Inflammatory macrophage treated with lipopolysaccharide for 1 hour (primary cell): ENCODE data around the gene PNMA5.
A peak's percentile ranks its signal among the peaks of the same experiment; 100 is the strongest.

Experiments used
- DNase-seq, 2 donors: peaks; one replicate each; pipeline ENCODE4 v3.0.0-alpha.2; 2020 to 2022

Gene PNMA5

DNA sequence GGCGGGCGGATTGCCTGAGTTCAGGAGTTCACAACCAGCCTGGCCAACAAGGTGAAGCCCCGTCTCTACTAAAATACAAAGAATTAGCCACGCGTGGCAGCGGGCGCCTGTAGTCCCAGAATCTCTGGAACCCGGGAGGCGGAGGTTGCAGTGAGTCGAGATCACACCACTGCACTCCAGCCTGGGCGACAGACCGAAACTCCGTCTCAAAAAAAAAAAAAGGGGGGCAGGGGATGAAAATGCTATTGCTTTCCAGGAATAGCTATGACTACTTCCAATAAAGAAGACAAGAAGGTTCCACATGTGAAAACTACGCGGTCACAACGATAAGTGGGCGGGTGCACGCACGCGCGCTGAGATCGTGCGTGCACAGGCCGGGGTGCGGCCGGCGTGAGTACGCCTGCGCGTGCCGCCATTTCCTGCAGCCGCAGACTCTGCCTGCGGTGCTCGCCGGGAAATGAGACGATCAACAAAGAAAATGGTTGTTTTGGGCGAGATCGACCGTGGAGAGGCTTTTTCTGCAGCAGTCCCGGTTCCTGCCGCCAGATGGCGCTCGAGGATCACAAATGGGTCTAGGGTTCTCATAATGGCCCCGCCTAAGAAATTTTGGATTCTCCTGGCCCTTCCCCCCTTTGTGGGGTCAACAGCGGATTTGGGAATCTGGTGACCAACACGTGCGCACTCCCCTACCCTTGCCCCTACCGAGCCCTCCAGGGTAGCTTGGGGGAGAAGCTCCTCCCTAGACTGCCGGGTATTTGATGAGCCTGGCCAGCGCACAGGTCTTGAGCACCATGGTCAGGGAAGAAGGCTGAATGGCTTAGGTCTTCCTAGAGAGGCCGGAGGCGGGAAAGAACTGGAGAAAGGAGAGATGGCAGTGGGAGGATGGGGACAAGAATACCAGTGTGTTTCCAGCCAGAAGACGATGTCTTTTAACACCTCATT is 35.1 kb downstream of the PNMA5 start:
- DNase-seq = peak; percentile 81 to 94

DNA sequence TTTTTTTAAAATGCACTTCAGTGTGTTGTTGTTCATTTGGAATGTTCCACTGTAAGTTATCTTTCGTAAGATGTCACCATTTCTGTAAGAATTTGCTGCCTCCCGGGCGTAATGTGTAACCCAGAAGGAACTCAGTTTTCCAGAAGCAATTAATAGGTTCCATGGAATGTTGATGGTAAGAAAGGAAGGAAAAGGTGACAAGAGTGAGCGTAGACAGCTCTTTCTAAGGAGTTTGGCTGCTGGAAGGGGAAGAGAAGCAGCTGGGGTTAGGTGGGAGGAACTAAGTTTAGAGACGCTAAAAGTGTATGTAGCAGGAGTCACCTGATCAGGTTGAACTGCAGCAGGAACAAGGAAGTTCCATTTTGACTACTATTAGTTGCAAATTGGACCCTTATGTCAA is 35.9 kb downstream of the PNMA5 start:
- peak; percentile 6 to 41 for DNase-seq

DNA sequence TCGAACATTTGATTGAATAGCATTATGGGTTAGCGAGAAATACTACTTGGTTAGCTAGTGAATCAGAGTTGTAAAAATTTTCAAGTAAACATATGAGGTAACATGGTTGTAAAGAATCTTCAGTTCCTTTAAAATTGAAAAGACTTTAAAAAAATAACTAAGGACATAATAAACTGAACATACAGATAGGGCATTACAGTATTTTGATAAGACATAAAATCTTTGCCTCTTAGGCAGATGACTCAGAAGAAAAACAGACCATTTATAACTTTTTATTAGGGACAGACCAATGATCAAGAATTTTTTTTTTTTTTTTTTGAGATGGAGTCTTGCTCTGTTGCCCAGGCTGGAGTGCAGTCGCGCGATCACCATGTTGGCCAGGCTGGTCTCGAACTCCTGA is 43.1 kb downstream of the PNMA5 start:
- DNase-seq = no peak

DNA sequence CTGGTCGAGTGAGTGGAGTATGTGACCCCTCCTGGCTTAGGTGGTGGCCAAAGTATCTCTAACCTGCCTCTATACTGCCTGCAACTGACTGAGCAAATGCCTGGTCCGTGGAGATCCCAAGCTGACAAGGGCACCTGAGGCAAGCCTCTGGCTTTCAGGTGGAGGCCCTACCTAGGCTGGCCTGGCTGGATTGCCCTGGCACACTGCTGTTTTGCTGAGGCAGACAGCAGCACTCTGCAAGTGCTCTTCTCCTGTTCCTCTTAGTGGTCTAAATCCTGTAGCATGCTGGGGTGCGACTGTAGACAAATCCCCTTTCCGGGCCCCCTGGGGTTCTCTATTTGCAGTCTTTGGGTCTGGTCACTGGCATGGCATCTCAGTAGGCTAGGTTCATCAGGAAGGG is 44.8 kb downstream of the PNMA5 start:
- no peak for DNase-seq

DNA sequence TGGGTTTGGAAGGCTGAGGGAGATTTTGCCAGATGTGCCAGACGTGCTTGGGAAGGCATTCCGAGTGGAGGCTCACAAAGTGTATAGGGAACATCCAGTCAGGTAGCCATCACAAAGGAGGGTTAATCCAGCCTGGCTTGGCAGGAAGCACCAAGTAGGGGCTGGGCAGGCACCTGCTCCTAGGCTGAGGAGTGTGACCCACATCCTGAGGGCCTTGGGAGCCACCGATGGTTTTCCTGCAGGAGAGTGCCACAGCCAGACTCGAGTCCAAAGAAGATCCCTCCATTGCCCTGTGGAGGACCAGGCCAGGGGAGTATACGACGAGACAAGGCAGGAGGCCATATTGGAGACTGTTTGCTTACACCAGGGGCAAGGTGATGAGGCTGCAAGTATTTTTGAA is 47.2 kb downstream of the PNMA5 start:
- DNase-seq = no peak

DNA sequence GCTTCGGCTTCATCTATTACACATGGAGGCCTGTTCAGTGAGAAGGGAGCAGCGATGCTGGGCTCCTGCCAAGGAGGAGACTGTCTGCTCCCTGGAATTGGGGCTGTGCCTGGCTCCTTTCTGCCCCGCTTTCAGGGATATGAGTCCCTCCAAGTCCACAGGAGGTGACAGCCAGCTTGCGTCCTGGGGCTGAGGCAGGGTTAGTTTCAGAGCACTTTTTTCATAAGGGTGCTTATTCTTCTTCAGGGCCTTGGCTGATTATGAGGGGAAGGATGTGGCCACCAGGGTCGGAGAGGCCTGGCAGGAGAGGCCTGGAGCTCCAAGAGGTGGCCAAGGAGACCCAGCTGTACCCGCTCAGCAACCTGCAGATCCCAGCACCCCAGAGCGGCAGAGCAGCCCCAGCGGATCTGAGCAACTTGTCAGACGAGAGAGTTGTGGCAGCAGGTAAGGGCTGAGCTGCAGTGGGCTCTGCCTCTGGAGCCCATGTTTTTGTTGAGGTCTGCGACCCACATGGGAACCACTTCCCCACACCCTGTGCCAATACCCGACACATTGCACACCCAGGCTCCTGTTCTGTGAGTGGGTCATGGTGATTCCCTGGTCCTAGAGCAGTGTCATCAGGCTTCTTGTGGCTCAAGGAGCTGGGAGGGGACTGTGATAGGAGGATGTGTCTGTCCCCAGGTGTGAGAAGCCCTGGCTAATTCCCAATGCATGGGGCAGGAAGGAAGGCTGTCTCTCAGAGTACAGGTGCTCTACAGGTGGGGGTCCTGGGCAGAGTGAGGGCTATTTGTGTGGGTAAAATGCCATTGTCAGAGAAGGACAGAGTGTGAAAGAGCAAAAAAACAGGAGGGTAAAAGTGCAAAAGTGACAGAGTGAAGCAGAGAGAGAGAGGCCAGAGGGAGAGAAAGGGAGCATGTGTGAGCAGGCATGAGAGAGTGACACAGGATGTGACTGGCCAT is 48.6 kb downstream of the PNMA5 start:
- DNase-seq = no peak

DNA sequence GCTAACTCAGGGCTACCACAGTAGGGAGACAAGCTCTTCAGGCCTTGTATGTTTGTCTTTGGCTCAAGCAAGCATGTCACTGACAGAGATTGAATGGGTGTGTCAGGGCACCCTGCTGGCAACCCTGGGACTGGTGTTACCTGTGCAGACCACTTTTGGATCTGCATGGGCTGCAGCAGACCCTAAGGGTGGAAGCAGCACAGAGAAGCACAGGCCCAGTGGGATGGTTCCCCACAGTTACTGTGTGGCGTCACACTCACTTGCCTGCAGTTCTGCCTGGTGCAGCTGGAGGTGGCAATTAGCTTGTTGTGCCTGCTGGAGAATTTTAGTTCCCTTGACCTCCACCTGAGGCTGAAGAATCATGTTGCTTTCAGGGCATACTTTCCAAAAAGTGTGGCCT is 50.1 kb downstream of the PNMA5 start:
- no peak for DNase-seq

DNA sequence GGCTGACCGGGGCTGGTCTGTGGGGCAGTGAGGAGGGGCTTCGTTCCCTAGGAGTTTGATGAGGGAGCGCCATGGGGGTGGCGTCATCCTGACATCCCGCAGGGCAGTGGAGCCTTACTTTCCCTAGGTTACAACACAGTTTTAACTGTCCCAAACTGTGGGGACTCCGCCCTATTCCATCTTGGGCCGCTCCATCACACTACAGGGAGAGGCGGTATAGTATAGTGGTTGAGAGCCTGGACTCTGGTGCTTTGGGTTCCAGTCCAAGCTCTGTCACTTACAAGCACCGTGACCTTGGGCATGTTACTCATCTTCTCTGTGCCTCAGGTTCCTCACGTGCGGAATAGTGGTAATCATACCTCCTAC is 51.9 kb downstream of the PNMA5 start:
- no peak for DNase-seq

DNA sequence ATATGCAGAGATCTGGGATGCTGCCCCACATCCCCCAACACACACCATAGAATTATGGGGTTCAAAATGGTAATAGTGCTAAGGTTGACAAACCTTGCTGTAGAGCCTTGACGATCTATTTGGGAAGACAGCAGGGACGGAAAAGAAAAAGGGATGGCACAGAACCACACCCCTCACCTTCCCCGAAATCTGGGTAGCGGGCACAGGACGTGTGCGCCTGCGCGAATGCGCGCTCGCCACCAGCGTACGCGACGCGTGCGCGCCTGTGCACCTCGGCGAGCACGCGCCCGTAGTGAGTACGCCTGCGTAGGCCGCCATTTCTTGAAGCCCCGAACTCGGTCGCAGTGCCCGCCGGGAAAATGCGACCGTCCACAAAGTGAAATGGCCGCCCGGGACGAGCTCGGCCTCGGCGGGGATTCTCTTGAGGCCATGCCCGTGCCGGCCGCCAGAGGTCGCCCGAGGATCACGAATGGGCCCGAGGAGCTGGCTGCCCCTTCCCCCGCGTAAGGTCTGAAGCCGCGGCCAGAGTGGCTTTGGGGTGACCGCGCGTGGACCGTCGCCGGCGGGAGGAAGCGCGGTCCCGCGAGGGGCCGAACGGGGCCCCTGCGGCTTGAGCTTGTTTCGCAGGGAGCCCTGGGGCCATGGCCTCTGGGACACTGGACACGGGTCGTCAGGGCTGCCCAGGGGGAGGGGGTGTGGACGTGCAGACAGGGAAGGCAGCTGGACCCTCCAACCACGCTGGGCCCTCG is 52.4 kb downstream of the PNMA5 start:
- DNase-seq = peak; percentile 86 to 89
